GM12801 (cell line): Measurements from ENCODE around the gene MSI2.
A peak's percentile ranks its signal among the peaks of the same experiment; 100 is the strongest.

Experiments
- CTCF ChIP-seq: IDR thresholded peaks from one replicate; pipeline ENCODE4 v1.5.1; 2011; ENCODE audit warnings: control low read depth; ENCODE audit not compliant: insufficient read length; ENCODE audit errors: extremely low read depth

Gene MSI2

GRCh38 chr17:57667461-57667923 is 411.2 kb downstream of the MSI2 start:
- no peak for TF ChIP-seq CTCF

- TF ChIP-seq CTCF: no peak
Observed at GRCh38 chr17:57668332-57668731, 412.0 kb downstream of the MSI2 start.

GRCh38 chr17:57669671-57670529 is 413.6 kb downstream of the MSI2 start:
- no peak for TF ChIP-seq CTCF

- no peak for TF ChIP-seq CTCF
Observed at GRCh38 chr17:57670769-57671569, 414.6 kb downstream of the MSI2 start.

- peak; percentile 53 for TF ChIP-seq CTCF
Observed at GRCh38 chr17:57671667-57672632, 415.6 kb downstream of the MSI2 start.

- no peak for TF ChIP-seq CTCF
Observed at GRCh38 chr17:57672971-57673370, 416.6 kb downstream of the MSI2 start.
